ENCODE data around the gene CFAP45.

Gene CFAP45

DNA sequence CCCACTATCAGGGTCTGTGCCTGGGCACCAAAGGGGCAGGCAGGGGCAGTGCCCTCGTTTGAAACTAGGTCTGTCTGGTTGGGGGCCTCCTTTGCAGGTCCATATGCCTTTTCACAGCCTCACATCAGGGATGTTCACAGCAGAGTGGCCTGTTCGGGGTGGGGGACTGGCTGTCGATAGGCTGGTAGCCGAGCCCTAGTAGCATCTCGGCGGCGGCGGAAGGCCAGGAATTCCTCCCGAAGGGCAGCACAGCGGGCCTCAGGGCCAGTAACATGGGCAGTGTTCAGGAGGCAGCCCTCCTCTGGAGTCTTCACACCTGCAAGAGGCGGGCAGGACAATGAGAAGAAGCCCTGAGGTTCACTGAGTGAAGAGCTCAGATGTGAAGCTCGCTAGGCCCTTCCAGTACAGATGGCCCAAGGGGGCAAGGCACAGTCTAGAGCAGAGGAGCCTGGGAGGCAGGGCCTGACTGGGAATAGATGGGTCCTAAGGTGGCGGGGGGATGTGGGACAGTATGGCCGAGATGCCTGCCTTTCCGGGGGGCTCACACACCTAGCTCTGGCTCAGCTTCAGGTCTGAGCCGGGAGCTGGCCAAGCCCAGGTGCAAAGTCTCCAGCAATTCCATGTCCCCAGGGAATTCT lies 27.4 kb upstream of the CFAP45 start:
- H3K9ac ChIP-seq (ENCODE audit: low read length): no peak overlapping the region
- H3K79me1 ChIP-seq (replicated peaks; ENCODE audit: low read length, poor library complexity, severe bottlenecking): peaks cover 4% of the 10 kb centered on the region
- no peak overlapping the region for H2AFZ ChIP-seq (ENCODE audit: low read depth, low read length)
- 90% methylated on average over 16 of the region's 16 CpGs for WGBS
- no peak overlapping the region for H2BK15ac ChIP-seq (ENCODE audit: low read depth, poor library complexity, severe bottlenecking)
- H3K4me3 ChIP-seq (ENCODE audit: insufficient read depth in 1 of 2, low read depth in 1 of 2, low read length in 2 of 2): no peak overlapping the region
- no peak overlapping the region for H3K4me2 ChIP-seq (ENCODE audit: low read length, poor library complexity, severe bottlenecking)
- peaks cover 21% of the 10 kb centered on the region for H3K4me1 ChIP-seq (ENCODE audit: control insufficient read depth, insufficient read depth, low read depth, low read length)
- no peak overlapping the region for H2BK12ac ChIP-seq (ENCODE audit: low read length in 2 of 2)
- peaks cover 0 to 6% of the 10 kb centered on the region in 2 experiments for H3K36me3 ChIP-seq (ENCODE audit: control insufficient read depth in 1 of 2, insufficient read depth in 2 of 2, low read depth in 1 of 2, low read length in 2 of 2)
- no peaks in the 10 kb centered on the region for H3K9me3 ChIP-seq (ENCODE audit: control insufficient read depth, low read length)
- H3K27ac ChIP-seq (ENCODE audit: low read length, poor library complexity, severe bottlenecking): no peak overlapping the region
- H4K8ac ChIP-seq (ENCODE audit: low read length): no peak overlapping the region
- H3K14ac ChIP-seq (ENCODE audit: low read length in 2 of 2): no peak overlapping the region
- no peak overlapping the region for H2AK5ac ChIP-seq (ENCODE audit: low read length, severe bottlenecking)
- peaks cover 4 to 10% of the 10 kb centered on the region in 2 experiments for H3K27me3 ChIP-seq (ENCODE audit: control insufficient read depth in 1 of 2, insufficient read depth in 1 of 2, low read length in 2 of 2)
- no peak overlapping the region for H3K18ac ChIP-seq (ENCODE audit: low read depth in 1 of 2, low read length in 2 of 2)
- peak overlapping the region in 1 of 2 experiments; percentile 35 for H3K23ac ChIP-seq (ENCODE audit: low read length in 2 of 2)
- no peak for DNase-seq
- no peak overlapping the region for H2BK5ac ChIP-seq (ENCODE audit: low read depth, low read length, poor library complexity, severe bottlenecking)
- no peak overlapping the region for H3K4ac ChIP-seq (ENCODE audit: low read depth in 1 of 2, low read length in 2 of 2)
- no peak overlapping the region for H2BK120ac ChIP-seq (ENCODE audit: low read depth, low read length)
- no peak overlapping the region for H4K91ac ChIP-seq (ENCODE audit: low read length)

- Histone ChIP-seq H3K23ac (ENCODE audit: low read length in 2 of 2) (peak overlapping the region in 1 of 2 experiments; percentile 23), H3K79me1 (replicated peaks; ENCODE audit: low read length, poor library complexity, severe bottlenecking) (peaks cover 4% of the 10 kb centered on the region), H3K36me3 (ENCODE audit: control insufficient read depth in 1 of 2, insufficient read depth in 2 of 2, low read depth in 1 of 2, low read length in 2 of 2) (peaks cover 4 to 6% of the 10 kb centered on the region in 2 experiments), H3K4me3 (ENCODE audit: insufficient read depth in 1 of 2, low read depth in 1 of 2, low read length in 2 of 2) (peak overlapping the region; percentile 45 to 98), H2AFZ (ENCODE audit: low read depth, low read length) (peak overlapping the region; percentile 73), H2BK15ac (ENCODE audit: low read depth, poor library complexity, severe bottlenecking) (no peak overlapping the region), H2BK5ac (ENCODE audit: low read depth, low read length, poor library complexity, severe bottlenecking) (peak overlapping the region; percentile 95), H3K4ac (ENCODE audit: low read depth in 1 of 2, low read length in 2 of 2) (peak overlapping the region in 1 of 2 experiments; percentile 17), H4K91ac (ENCODE audit: low read length) (peak overlapping the region; percentile 55), H3K27me3 (ENCODE audit: control insufficient read depth in 1 of 2, insufficient read depth in 1 of 2, low read length in 2 of 2) (peaks cover 4 to 6% of the 10 kb centered on the region in 2 experiments), H3K4me1 (ENCODE audit: control insufficient read depth, insufficient read depth, low read depth, low read length) (peaks cover 30% of the 10 kb centered on the region), H3K14ac (ENCODE audit: low read length in 2 of 2) (peak overlapping the region in 1 of 2 experiments; percentile 73), H3K4me2 (ENCODE audit: low read length, poor library complexity, severe bottlenecking) (peak overlapping the region; percentile 87), H3K9ac (ENCODE audit: low read length) (peak overlapping the region; percentile 99), H2BK12ac (ENCODE audit: low read length in 2 of 2) (peak overlapping the region; percentile 18 to 85), H3K9me3 (ENCODE audit: control insufficient read depth, low read length) (no peaks in the 10 kb centered on the region), H4K8ac (ENCODE audit: low read length) (peak overlapping the region; percentile 66), H3K18ac (ENCODE audit: low read depth in 1 of 2, low read length in 2 of 2) (peak overlapping the region; percentile 71 to 78), H3K27ac (ENCODE audit: low read length, poor library complexity, severe bottlenecking) (peak overlapping the region; percentile 16), H2AK5ac (ENCODE audit: low read length, severe bottlenecking) (peak overlapping the region; percentile 34), H2BK120ac (ENCODE audit: low read depth, low read length) (peak overlapping the region; percentile 21)
- WGBS: 6% methylated on average over 6 of the region's 7 CpGs
- no peak for DNase-seq
Measured at GRCh38 chr1:159925719-159926078, 25.7 kb upstream of the CFAP45 start.

DNA sequence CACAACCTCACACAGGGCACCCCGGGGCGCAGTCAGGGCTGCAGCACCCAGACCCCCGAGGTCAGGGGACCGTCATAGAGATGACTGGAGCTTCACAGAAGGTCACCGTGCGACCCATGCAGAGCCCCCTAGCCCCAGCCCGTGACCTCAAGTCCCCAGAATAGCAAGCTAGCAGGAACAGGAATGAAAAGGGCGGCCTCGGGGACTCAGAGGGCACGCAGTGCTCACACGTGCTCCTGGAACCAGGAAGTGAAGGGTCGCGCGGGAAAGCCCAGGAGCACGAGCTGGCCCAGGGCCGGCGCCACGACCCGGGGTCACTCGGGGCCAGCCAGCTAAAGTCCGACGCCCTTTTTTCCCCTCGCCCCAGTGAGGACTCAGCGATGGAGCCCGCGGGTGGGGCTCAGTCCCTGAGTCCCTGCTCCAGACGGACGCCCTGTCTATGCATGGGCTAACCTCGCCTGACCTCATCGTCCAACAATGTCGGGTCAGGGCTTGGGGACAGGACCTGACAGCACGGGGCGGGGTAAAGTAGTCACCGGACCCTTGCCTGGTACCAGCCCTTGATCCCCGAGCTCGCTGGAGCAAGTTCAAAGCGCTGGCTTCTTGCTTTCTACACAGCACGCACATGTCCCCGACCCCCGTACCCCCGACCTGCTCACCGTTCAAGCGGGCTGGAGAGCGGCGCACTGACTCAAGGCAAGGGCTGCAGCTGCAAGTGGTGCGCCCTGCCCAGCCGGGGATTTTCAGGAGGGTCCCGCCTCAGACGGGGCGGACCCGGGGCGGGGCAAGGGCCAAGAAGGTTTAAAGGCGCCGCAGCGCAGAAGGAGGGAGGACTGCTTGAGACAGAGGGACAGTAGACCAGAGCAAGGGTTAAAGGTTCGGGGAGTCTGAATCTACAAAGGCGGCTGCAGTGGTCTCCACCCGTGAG lies 25.1 kb upstream of the CFAP45 start, which contains the start of gene TAGLN2:
Gene TAGLN2, minus strand, starts transcription at position 717 of the 928 bp plus-strand sequence. CDS start 4,998 bp downstream, outside the sequence.
- H3K36me3 ChIP-seq (ENCODE audit: control insufficient read depth in 1 of 2, insufficient read depth in 2 of 2, low read depth in 1 of 2, low read length in 2 of 2): peaks cover 10 to 11% of the 10 kb centered on the region in 2 experiments
- H3K4me1 ChIP-seq (ENCODE audit: control insufficient read depth, insufficient read depth, low read depth, low read length): peaks cover 31% of the 10 kb centered on the region
- peak within 1 kb of the TSS; percentile 18 to 85 for H2BK12ac ChIP-seq (ENCODE audit: low read length in 2 of 2)
- peak within 1 kb of the TSS; percentile 69 for H2BK120ac ChIP-seq (ENCODE audit: low read depth, low read length)
- H3K27ac ChIP-seq (ENCODE audit: low read length, poor library complexity, severe bottlenecking): peak within 1 kb of the TSS; percentile 94
- H2AFZ ChIP-seq (ENCODE audit: low read depth, low read length): peak within 1 kb of the TSS; percentile 73
- H3K27me3 ChIP-seq (ENCODE audit: control insufficient read depth in 1 of 2, insufficient read depth in 1 of 2, low read length in 2 of 2): peaks cover 0 to 4% of the 10 kb centered on the region in 2 experiments
- H2BK5ac ChIP-seq (ENCODE audit: low read depth, low read length, poor library complexity, severe bottlenecking): peak within 1 kb of the TSS; percentile 95
- H2BK15ac ChIP-seq (ENCODE audit: low read depth, poor library complexity, severe bottlenecking): no peak within 1 kb of the TSS
- peak within 1 kb of the TSS; percentile 99 for H3K9ac ChIP-seq (ENCODE audit: low read length)
- peak within 1 kb of the TSS; percentile 87 for H3K4me2 ChIP-seq (ENCODE audit: low read length, poor library complexity, severe bottlenecking)
- peak within 1 kb of the TSS; percentile 74 for H4K8ac ChIP-seq (ENCODE audit: low read length)
- H4K91ac ChIP-seq (ENCODE audit: low read length): peak within 1 kb of the TSS; percentile 90
- peak; percentile 93 for DNase-seq
- peak within 1 kb of the TSS; percentile 93 to 98 for H3K18ac ChIP-seq (ENCODE audit: low read depth in 1 of 2, low read length in 2 of 2)
- H3K9me3 ChIP-seq (ENCODE audit: control insufficient read depth, low read length): no peaks in the 10 kb centered on the region
- under 1% methylated on average over 58 of the region's 58 CpGs for WGBS
- peak within 1 kb of the TSS; percentile 80 to 89 for H3K4ac ChIP-seq (ENCODE audit: low read depth in 1 of 2, low read length in 2 of 2)
- H3K14ac ChIP-seq (ENCODE audit: low read length in 2 of 2): peak within 1 kb of the TSS; percentile 16 to 98
- peak within 1 kb of the TSS; percentile 84 for H2AK5ac ChIP-seq (ENCODE audit: low read length, severe bottlenecking)
- peak within 1 kb of the TSS; percentile 92 to 98 for H3K4me3 ChIP-seq (ENCODE audit: insufficient read depth in 1 of 2, low read depth in 1 of 2, low read length in 2 of 2)
- H3K23ac ChIP-seq (ENCODE audit: low read length in 2 of 2): peak within 1 kb of the TSS in 1 of 2 experiments; percentile 98
- peaks cover 4% of the 10 kb centered on the region for H3K79me1 ChIP-seq (replicated peaks; ENCODE audit: low read length, poor library complexity, severe bottlenecking)

Data from mesenchymal stem cell (in vitro differentiated cells and primary cell).